ENCODE measurements around the gene G6PC2.

- TF ChIP-seq CTCF (conservative IDR thresholded peaks at IDR 0.05 in 1 of 2, IDR thresholded peaks at IDR 0.05 in 1 of 2; ENCODE audit: extremely low read depth in 1 of 2, insufficient read depth in 1 of 2, low read depth in 1 of 2, low read length in 2 of 2), result no peak
- TF ChIP-seq EZH2 (IDR thresholded peaks at IDR 0.05; ENCODE audit: borderline replicate concordance, low read length), result no peak
These were observed 48.6 kb upstream of the G6PC2 start for GRCh38 chr2:168852481-168852880.
